Sigmoid colon (tissue), 7 donors: ENCODE data around the gene TOP3A. TPM values are rescaled to one million over a fixed set of nuclear protein-coding genes. Genes with fewer than 3 reads are reported as not detected.

ENCODE experiments used
- DNase-seq: peaks from one replicate; pipeline ENCODE4 v3.0.0-alpha.2; 2019
- H3K27ac ChIP-seq, 4 donors: fragments of 200-600 bp; sonication (generic); one replicate each; pipeline ENCODE4 v1.5.1; 2016 to 2019; ENCODE audit warnings: mild to moderate bottlenecking in 1 of 4
- H3K27me3 ChIP-seq, 3 donors: fragments of 200-600 bp; sonication (generic); one replicate each; pipeline ENCODE4 v1.5.1; 2019; ENCODE audit warnings: mild to moderate bottlenecking in 1 of 3
- H3K36me3 ChIP-seq, 4 donors: fragments of 200-600 bp; sonication (generic); one replicate each; pipeline ENCODE4 v1.5.1; 2016 to 2019
- H3K4me1 ChIP-seq, 4 donors: fragments of 200-600 bp; sonication (generic); one replicate each; pipeline ENCODE4 v1.5.1; 2017 to 2019
- H3K4me3 ChIP-seq, 4 donors: fragments of 200-600 bp; sonication (generic); one replicate each; pipeline ENCODE4 v1.5.1; 2017 to 2019; ENCODE audit warnings: mild to moderate bottlenecking in 2 of 4, moderate library complexity in 1 of 4
- H3K9me3 ChIP-seq, 4 donors: fragments of 200-600 bp in 3 of 4; sonication (generic) in 3 of 4; one replicate each; pipeline versions ENCODE4 v1.5.1 to v1.6.1; 2013 to 2019
- EP300 ChIP-seq, 4 donors: sonication (generic); formaldehyde crosslinking; IDR thresholded peaks; one replicate each; pipeline ENCODE4 v1.6.1; 2017; ENCODE audit warnings: antibody characterized with exemption in 4 of 4
- POLR2A ChIP-seq, 2 donors: fragments of 450-650 bp; IDR thresholded peaks; one replicate each; pipeline ENCODE4 v1.6.1; 2016; ENCODE audit warnings: antibody characterized with exemption in 2 of 2, mild to moderate bottlenecking in 2 of 2, moderate library complexity in 2 of 2
- POLR2AphosphoS5 ChIP-seq, 4 donors: sonication (generic); formaldehyde crosslinking; IDR thresholded peaks; one replicate each; pipeline ENCODE4 v1.6.1; 2017; ENCODE audit warnings: antibody characterized with exemption in 4 of 4
- WGBS, 2 donors: extraction: QIAGEN DNeasy Blood & Tissue Kit; methylation state at CpG; one replicate each; pipeline ENCODE4 v1.1.7; 2013; 5-methylcytosine and 5-hydroxymethylcytosine counted together
- intact Hi-C: fragments of 100-400 bp; cut with DNase I; formaldehyde crosslinking; loops from one replicate; pipeline ENCODE4 v1.15.1; 2023
- polyA plus RNA-seq, 3 donors: library from polyadenylated mRNA; stranded (reverse); fragments of 200-250 nt; gene quantifications; one replicate each; pipeline ENCODE4 v1.2.3, GENCODE V29; 2013
- total RNA-seq, 4 donors: library from RNA; depleted of rRNA; stranded (reverse); fragments of >200 nt; gene quantifications; one replicate each; pipeline ENCODE4 v1.1.0, GENCODE V29; 2016
- TF ChIP-seq, protein P1 (sequence below), 4 experiments: fragments of 450-650 bp in 3 of 4; fragments of 200-600 bp in 1 of 4; IDR thresholded peaks; one replicate each; pipeline ENCODE4 v1.5.1; 2016 to 2019; ENCODE audit warnings: antibody characterized with exemption in 4 of 4, mild to moderate bottlenecking in 3 of 4, moderate library complexity in 2 of 4
- donor health status: healthy with polysubstance abuse.
- donor health status: Bipolar disorder and iron deficiency.
- donor health status: healthy.

Gene TOP3A
- total and polyA plus RNA-seq, 7 donors = 5.4 to 42.4 (median 22.1) TPM

DNA sequence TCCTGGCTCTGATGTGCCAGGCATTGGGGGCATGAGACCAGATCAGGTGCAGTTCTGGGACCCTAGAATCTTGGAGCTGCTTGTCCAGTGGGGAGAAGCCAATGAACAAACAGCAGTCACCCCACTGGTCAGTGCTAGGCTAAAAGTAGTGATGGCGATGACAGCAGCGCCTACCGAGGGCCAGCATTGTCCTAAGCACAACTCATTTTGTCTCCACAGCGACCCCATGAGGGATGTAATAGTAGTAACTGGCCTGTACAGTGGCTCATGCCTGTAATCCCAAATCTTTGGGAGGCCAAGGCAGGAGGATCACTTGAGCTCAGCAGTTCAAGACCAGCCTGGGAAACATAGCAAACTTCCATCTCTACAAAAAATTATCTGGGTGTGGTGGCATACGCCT lies 6.5 kb upstream of the TOP3A start:
- H3K9me3 ChIP-seq = no peaks in the 10 kb centered on the region
- DNase-seq = peak; percentile 46
- intact Hi-C loops = no loop called here
- TF ChIP-seq, protein P1, sequence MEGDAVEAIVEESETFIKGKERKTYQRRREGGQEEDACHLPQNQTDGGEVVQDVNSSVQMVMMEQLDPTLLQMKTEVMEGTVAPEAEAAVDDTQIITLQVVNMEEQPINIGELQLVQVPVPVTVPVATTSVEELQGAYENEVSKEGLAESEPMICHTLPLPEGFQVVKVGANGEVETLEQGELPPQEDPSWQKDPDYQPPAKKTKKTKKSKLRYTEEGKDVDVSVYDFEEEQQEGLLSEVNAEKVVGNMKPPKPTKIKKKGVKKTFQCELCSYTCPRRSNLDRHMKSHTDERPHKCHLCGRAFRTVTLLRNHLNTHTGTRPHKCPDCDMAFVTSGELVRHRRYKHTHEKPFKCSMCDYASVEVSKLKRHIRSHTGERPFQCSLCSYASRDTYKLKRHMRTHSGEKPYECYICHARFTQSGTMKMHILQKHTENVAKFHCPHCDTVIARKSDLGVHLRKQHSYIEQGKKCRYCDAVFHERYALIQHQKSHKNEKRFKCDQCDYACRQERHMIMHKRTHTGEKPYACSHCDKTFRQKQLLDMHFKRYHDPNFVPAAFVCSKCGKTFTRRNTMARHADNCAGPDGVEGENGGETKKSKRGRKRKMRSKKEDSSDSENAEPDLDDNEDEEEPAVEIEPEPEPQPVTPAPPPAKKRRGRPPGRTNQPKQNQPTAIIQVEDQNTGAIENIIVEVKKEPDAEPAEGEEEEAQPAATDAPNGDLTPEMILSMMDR (IDR thresholded peaks at IDR 0.05) = no peak
- TF ChIP-seq POLR2A (IDR thresholded peaks at IDR 0.05) = no peak
- no peak for TF ChIP-seq EP300 (IDR thresholded peaks at IDR 0.05)
- no peak for TF ChIP-seq POLR2AphosphoS5 (IDR thresholded peaks at IDR 0.05)
- H3K27ac ChIP-seq = no peak overlapping the region
- H3K27me3 ChIP-seq = no peaks in the 10 kb centered on the region
- H3K4me1 ChIP-seq = peaks cover 0 to 52% (median 45%) of the 10 kb centered on the region in 4 donors
- peaks cover 20 to 86% (median 36%) of the 10 kb centered on the region in 4 donors for H3K36me3 ChIP-seq
- 79 to 83% methylated on average over 5 of the region's 5 CpGs for WGBS, 2 donors
- H3K4me3 ChIP-seq = no peak overlapping the region

DNA sequence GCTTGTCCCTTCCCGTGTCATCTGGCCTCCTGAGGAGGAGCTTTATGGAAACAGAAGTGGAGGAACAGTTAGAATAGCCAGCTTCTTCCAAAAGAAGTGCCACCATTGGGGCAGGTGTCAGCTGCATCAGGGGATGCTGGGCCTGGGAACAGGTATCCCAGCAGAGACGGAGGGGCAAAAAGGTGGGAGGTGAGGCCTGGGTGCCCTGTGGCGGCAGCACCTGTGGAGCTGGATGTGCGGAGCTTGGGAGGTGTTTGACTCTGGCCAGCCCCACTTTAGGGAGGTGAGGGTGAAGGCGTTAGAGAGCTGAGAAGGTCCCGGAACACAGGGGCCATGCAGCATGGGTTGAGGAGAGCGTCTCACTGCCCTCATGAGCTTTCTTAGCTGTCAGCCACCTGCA lies 5.5 kb upstream of the TOP3A start:
- TF ChIP-seq POLR2AphosphoS5 (IDR thresholded peaks at IDR 0.05) (no peak), EP300 (IDR thresholded peaks at IDR 0.05) (no peak), POLR2A (IDR thresholded peaks at IDR 0.05) (no peak)
- TF ChIP-seq, protein P1 (IDR thresholded peaks at IDR 0.05) = no peak
- peaks cover 20 to 77% (median 36%) of the 10 kb centered on the region in 4 donors for H3K36me3 ChIP-seq
- DNase-seq = peak; percentile 28
- no peak overlapping the region for H3K4me3 ChIP-seq
- intact Hi-C loops = no loop called here
- H3K27ac ChIP-seq = no peak overlapping the region
- WGBS, 2 donors = 88 to 90% methylated on average over 7 of the region's 7 CpGs
- no peaks in the 10 kb centered on the region for H3K9me3 ChIP-seq
- H3K4me1 ChIP-seq = peaks cover 0 to 60% (median 54%) of the 10 kb centered on the region in 4 donors
- H3K27me3 ChIP-seq = no peaks in the 10 kb centered on the region

DNA sequence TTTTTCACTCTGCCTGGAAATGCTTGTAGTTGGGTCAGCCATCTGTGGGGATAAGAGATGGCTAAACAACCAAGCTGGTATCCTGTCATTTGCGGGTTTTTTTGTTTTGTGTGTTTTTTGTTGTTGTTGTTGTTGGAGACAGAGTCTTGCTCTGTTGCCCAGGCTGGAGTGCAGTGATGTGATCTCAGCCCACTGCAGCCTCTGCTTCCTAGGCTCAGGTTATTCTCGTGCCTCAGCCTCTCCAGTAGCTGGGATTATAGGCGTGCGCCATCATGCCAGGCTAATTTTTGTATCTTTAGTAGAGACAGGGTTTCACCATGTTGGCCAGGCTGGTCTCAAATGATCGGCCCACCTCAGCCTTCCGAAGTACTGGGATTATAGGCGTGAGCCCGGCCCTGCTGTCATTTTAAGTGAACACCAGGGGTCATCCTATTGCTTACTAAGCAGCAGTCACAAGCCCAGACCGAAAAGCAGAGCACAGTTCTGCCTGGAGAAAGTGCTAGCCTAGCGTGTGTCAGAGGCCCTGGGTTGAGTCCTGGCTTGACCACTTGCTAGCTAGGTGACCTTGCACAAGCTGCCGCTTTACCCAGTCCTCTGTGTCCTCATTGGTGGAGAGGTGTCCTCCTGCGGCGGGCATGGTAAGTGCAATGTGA lies 4.9 kb upstream of the TOP3A start:
- TF ChIP-seq POLR2A (IDR thresholded peaks at IDR 0.05) (no peak), EP300 (IDR thresholded peaks at IDR 0.05) (no peak)
- TF ChIP-seq, protein P1 (IDR thresholded peaks at IDR 0.05) = peak in 1 of 4 experiments; percentile 32
- 67 to 71% methylated on average over 13 of the region's 13 CpGs for WGBS, 2 donors
- Histone ChIP-seq H3K9me3 (no peaks in the 10 kb centered on the region), H3K27ac (no peak overlapping the region), H3K4me3 (peak overlapping the region in 1 of 4 donors; percentile 13), H3K36me3 (peaks cover 14 to 71% (median 31%) of the 10 kb centered on the region in 4 donors), H3K27me3 (no peaks in the 10 kb centered on the region), H3K4me1 (peaks cover 0 to 60% (median 54%) of the 10 kb centered on the region in 4 donors)
- peak; percentile 61 for DNase-seq
- intact Hi-C loops = loop anchor here (5.0 kb wide), 1 partner anchor 92 kb away; the partner anchor contains the start of gene LLGL1

DNA sequence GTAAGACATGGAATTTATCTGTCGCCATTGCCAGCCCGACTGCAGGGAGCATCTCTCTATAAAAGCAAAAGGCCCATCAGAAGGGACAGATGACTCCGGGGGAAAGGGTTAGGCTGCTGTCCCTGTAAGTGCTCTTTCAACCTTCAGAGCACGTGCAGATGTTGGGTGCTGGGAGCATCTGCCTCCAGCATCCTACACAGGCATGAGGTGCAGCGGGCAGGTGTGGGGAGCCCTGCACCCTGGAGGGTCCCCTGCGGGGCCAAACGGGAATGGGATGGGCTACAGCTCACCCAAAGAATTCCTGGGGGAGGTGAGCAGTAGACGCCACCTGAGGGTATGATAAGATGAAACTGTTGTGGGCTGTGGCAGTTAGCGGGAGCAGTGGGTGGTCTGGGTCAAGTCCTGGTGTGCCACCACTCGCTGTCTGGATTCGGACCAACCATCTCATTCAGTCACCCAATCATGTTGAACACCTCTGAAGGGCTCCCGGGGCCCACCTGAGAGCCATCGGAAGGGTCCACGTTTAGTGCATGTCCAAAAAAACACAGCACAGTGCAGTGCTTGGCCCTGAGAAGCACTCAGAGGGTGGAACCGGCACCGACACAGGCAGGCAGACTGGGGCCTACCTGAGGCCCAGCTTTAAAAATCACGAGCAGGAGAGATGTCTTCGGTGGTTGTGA lies 4.1 kb upstream of the TOP3A start:
- Histone ChIP-seq H3K27me3 (no peaks in the 10 kb centered on the region), H3K9me3 (no peaks in the 10 kb centered on the region), H3K36me3 (peaks cover 10 to 63% (median 23%) of the 10 kb centered on the region in 4 donors), H3K27ac (no peak overlapping the region), H3K4me1 (peaks cover 0 to 64% (median 58%) of the 10 kb centered on the region in 4 donors), H3K4me3 (peak overlapping the region in 1 of 4 donors; percentile 7)
- intact Hi-C loops = loop anchor here (5.0 kb wide), 1 partner anchor 92 kb away; the partner anchor contains the start of gene LLGL1
- no peak for TF ChIP-seq EP300 (IDR thresholded peaks at IDR 0.05)
- TF ChIP-seq, protein P1 (IDR thresholded peaks at IDR 0.05) = no peak
- TF ChIP-seq POLR2A (IDR thresholded peaks at IDR 0.05) = no peak
- no peak for TF ChIP-seq POLR2AphosphoS5 (IDR thresholded peaks at IDR 0.05)
- WGBS, 2 donors = 79 to 89% methylated on average over 18 of the region's 18 CpGs
- DNase-seq = peak; percentile 64
